Hematopoietic multipotent progenitor cell treated with erythropoietin and hydrocortisone succinate and interleukin-3 and kit ligand, for 17 days (in vitro differentiated cells): ENCODE results near the gene ZGLP1.
"Not testable (repeated sequence)": the region's sequence is repeated elsewhere in the genome, so short reads cannot be mapped to it uniquely, and the experiment has no call there.

Experiments used
- DNase-seq: peaks from one replicate; pipeline ENCODE4 v3.0.0-alpha.2; 2015; ENCODE audit warnings: low spot score

Gene ZGLP1

GRCh38 chr19:10293637-10294367 lies 15.8 kb downstream of the ZGLP1 start:
- DNase-seq = no peak

- DNase-seq = peak; percentile 50
Observed at GRCh38 chr19:10292789-10293636, 16.6 kb downstream of the ZGLP1 start.

DNA sequence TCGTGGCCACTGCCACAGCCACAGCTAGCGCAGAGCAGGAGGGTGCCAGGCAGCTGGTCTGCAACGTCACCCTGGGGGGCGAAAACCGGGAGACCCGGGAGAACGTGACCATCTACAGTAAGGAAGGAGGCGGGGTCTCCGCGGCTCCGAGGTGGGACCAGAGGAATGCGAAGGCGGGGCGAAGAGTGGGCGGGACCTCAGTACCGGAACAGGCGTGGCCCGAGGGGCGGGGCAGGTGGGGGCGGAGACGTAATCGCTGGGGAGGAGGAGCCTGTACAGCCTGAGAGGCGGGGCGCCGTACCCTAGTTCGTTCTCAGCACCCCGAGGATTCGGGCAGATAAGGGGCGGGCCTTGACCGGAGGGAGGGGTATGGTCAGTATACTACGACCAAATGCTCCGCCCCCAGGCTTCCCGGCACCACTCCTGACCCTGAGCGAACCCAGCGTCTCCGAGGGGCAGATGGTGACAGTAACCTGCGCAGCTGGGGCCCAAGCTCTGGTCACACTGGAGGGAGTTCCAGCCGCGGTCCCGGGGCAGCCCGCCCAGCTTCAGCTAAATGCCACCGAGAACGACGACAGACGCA lies 17.3 kb downstream of the ZGLP1 start:
- DNase-seq = peak; percentile 95

- DNase-seq = no peak
Observed at GRCh38 chr19:10291554-10292205, 17.9 kb downstream of the ZGLP1 start.

- peak; percentile 83 for DNase-seq
Observed at GRCh38 chr19:10290876-10291553, 18.6 kb downstream of the ZGLP1 start.

- no peak for DNase-seq
Observed at GRCh38 chr19:10290357-10290875, 19.2 kb downstream of the ZGLP1 start.

- DNase-seq = no peak
Observed at GRCh38 chr19:10289836-10290356, 19.7 kb downstream of the ZGLP1 start, which contains the start of gene ICAM5. ICAM5 (plus strand) TSS chr19:10289952; CDS start chr19:10290044, 92 bp downstream.

- DNase-seq = peak; percentile 82
Observed at GRCh38 chr19:10289167-10289835, 20.3 kb downstream of the ZGLP1 start.

DNA sequence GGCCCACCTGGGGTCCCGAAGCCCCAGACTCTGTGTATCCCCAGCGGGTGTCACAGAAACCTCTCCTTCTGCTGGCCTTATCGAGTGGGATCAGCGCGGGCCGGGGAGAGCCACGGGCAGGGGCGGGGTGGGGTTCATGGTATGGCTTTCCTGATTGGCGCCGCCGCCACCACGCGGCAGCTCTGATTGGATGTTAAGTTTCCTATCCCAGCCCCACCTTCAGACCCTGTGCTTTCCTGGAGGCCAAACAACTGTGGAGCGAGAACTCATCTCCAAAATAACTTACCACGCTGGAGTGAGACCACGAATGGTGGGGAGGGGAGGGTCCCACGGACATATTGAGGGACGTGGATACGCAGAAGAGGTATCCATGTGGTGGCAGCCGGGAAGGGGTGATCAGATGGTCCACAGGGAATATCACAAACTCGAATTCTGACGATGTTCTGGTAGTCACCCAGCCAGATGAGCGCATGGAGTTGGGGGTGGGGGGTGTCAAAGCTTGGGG lies 20.9 kb downstream of the ZGLP1 start:
- DNase-seq = peak; percentile 86

DNA sequence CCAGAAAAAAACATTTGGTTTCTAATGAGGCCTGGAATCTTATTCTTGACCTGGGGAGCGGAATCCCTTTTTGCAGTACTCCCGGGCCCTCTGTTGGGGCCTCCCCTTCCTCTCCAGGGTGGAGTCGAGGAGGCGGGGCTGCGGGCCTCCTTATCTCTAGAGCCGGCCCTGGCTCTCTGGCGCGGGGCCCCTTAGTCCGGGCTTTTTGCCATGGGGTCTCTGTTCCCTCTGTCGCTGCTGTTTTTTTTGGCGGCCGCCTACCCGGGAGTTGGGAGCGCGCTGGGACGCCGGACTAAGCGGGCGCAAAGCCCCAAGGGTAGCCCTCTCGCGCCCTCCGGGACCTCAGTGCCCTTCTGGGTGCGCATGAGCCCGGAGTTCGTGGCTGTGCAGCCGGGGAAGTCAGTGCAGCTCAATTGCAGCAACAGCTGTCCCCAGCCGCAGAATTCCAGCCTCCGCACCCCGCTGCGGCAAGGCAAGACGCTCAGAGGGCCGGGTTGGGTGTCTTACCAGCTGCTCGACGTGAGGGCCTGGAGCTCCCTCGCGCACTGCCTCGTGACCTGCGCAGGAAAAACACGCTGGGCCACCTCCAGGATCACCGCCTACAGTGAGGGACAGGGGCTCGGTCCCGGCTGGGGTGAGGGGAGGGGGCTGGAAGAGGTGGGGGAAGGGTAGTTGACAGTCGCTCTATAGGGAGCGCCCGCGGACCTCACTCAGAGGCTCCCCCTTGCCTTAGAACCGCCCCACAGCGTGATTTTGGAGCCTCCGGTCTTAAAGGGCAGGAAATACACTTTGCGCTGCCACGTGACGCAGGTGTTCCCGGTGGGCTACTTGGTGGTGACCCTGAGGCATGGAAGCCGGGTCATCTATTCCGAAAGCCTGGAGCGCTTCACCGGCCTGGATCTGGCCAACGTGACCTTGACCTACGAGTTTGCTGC lies 22.5 kb downstream of the ZGLP1 start, which contains the start of gene ICAM4:
Gene ICAM4 (plus strand): TSS at position 153 of the 935 bp plus-strand sequence. CDS start 58 bp downstream, at position 211.
- peak; percentile 85 for DNase-seq

DNA sequence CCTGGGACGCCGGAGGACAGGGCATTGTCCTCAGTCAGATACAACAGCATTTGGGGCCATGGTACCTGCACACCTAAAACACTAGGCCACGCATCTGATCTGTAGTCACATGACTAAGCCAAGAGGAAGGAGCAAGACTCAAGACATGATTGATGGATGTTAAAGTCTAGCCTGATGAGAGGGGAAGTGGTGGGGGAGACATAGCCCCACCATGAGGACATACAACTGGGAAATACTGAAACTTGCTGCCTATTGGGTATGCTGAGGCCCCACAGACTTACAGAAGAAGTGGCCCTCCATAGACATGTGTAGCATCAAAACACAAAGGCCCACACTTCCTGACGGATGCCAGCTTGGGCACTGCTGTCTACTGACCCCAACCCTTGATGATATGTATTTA lies 24.2 kb downstream of the ZGLP1 start:
- no peak for DNase-seq

GRCh38 chr19:10284960-10285278 lies 24.7 kb downstream of the ZGLP1 start:
- no peak for DNase-seq

DNA sequence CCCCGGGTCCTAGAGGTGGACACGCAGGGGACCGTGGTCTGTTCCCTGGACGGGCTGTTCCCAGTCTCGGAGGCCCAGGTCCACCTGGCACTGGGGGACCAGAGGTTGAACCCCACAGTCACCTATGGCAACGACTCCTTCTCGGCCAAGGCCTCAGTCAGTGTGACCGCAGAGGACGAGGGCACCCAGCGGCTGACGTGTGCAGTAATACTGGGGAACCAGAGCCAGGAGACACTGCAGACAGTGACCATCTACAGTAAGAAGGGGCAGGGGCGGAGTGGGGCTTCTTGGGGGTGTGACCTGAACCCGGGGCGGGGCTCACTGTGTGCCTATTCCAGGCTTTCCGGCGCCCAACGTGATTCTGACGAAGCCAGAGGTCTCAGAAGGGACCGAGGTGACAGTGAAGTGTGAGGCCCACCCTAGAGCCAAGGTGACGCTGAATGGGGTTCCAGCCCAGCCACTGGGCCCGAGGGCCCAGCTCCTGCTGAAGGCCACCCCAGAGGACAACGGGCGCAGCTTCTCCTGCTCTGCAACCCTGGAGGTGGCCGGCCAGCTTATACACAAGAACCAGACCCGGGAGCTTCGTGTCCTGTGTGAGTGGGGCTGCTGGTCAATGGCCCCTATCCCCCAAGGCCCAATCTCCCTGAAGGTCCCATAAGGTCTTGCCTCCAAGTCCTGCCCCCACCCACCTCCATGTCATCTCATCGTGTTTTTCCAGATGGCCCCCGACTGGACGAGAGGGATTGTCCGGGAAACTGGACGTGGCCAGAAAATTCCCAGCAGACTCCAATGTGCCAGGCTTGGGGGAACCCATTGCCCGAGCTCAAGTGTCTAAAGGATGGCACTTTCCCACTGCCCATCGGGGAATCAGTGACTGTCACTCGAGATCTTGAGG lies 25.3 kb downstream of the ZGLP1 start:
- DNase-seq = no peak

- no peak for DNase-seq
Observed at GRCh38 chr19:10283301-10284064, 26.1 kb downstream of the ZGLP1 start.

- not testable (repeated sequence) for DNase-seq
Observed at GRCh38 chr19:10282043-10282442, 27.6 kb downstream of the ZGLP1 start.

- no peak for DNase-seq
Observed at GRCh38 chr19:10279737-10280442, 29.7 kb downstream of the ZGLP1 start.

- no peak for DNase-seq
Observed at GRCh38 chr19:10278935-10279334, 30.7 kb downstream of the ZGLP1 start.
